Suppressor macrophage treated with lipopolysaccharide for 1 hour (primary cell): ENCODE measurements around the gene FADS1.

Experiments
- DNase-seq, 3 donors: peaks; one replicate each; pipeline ENCODE4 v3.0.0-alpha.2; 2020 to 2022

FADS1 gene

GRCh38 chr11:61820174-61820573 is 3.4 kb upstream of the FADS1 start:
- peak in 2 of 3 donors; percentile 22 for DNase-seq

- DNase-seq = no peak
Measured at GRCh38 chr11:61817471-61818202, 834 bp upstream of the FADS1 start.

DNA sequence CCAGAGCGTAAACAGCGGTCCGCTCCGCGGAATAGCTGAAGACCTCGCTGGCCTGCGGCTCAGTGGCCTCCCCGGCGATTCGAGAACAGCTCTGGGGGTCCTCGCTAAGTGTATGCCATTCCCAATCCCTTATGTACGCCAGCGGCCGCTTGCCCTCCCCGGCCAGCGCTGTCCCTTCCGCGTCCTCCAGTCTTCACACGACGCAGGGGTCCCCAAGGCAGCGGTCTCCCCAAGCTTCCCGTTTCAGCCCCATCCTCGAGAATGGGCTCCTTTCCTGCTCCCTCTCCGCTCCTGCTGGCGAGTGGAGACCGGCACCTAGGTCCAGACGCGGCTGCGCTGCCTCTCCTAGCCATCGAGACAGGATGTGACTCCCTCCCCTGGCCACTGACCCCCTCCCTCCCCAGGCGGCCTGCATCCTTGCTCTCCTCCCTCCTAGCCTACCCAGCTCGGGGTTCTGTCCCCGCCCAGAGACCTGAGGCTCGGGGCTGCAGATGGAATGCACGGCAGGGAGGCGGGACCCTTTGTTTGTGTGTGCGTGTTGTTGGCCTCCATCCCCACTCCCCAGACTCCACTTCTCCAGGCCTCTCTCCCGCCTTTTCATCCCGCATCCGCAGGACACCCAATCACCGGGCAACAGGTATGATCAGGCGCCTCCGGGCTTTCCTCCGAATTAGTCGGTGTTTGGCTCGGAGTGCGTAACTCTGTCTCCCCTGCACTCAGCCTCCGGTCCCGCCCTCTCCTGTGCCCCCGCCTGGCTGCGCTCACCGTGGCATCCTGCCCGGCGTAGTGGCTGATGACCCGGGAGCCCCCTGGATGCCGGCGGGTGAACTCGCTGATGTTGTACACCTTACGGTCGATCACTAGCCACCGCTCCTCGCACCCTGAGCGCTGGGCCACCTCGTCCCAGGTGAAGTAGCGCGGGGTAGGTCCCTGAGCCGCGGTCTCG is 740 bp downstream of the FADS1 start:
- peak; percentile 33 to 64 (median 47) for DNase-seq

- DNase-seq = peak; percentile 99
Measured at GRCh38 chr11:61814958-61815789, 1.6 kb downstream of the FADS1 start.

DNA sequence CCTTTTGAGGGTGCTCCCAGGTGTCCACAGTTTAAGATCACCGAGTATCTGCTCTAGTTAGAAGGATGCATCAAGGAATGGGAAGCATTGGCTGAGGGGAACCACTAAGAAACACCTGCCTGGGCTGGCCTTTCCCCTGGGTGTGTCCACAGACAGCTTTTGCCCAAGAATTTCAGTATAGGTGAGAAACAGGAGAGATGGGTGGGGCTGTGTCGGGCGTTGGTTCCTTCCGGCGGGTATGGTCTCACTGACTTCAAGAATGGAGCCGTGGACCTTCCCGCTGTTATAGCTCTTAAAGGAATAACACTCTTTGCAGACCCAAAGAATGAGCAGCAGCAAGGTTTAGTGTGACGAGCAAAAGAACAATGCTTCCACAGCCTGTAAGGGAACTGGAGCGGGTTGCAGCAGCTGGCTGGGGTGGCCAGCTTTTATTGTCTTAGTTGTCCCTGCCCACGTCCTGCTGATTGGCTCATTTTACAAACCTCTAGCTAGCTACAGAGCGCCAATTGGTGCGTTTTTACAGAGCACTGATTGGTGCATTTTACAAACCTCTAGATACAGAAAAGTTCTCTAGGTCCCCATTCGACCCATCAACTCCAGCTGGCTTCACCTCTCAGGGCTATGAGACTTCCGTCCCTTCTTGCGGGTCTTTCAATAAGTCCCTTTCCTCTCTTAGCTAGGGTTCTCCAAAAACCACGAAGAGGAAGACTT is 2.4 kb downstream of the FADS1 start:
- peak; percentile 59 to 64 (median 63) for DNase-seq

GRCh38 chr11:61812736-61813411 is 3.9 kb downstream of the FADS1 start:
- DNase-seq = no peak

DNA sequence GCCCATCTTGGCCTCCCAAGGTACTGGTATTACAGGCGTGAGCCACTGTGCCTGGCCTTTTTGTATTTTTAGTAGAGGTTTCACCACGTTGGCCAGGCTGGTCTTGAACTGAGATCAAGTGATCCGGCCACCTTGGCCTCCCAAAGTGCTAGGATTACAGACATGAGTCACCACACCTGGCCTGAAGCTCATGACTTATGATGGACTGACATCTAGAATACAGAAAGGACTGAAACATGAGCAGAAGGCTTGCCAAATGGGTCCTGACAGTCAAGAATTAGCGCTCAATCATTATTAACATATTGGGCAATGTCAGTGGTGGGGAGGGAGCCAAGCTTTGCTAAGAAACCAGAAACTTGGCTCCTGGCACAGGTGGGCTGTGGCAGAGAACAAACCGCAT is 5.0 kb downstream of the FADS1 start:
- no peak for DNase-seq

- DNase-seq = no peak
Measured at GRCh38 chr11:61810671-61811175, 6.1 kb downstream of the FADS1 start.

DNA sequence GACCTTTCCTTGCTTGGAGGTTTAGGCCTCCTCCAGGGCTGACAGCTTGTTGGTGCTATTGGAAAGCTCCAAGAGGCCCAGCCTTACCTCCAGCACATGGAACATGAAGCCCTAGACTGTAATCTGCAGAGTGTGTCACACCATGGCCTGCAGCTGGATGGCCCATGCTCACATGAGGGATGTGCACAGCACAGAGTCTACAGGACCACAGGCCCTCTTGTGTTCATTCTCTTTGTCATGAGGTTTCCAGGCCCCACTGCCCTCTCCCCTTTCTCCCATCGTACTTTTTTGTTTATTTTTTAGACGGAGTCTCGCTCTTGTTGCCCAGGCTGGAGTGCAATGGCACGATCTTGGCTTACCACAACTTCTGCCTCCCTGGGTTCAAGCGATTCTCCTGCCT is 10.0 kb downstream of the FADS1 start:
- no peak for DNase-seq

DNA sequence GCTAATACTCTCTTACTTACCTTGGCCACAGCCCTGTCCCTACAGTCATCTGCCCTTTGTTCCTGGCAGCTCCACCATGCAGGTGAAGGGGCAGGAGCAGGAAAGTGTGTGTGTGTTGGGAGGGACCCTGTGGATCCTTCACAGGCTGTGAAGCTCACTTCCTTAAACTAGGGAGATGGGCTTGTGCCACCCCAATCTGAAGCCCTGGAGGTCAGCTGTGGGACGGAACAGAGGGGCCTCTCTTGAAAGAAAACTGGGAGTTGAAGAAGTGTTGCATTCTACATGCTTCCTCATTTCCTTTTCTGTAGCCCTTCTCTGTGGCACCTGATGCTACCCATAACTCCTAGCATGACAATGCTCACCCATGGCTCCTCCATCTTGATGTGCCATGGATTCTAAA is 11.7 kb downstream of the FADS1 start:
- no peak for DNase-seq

GRCh38 chr11:61803889-61804647 is 12.7 kb downstream of the FADS1 start:
- no peak for DNase-seq

GRCh38 chr11:61802605-61803004 is 14.2 kb downstream of the FADS1 start:
- DNase-seq = no peak

DNA sequence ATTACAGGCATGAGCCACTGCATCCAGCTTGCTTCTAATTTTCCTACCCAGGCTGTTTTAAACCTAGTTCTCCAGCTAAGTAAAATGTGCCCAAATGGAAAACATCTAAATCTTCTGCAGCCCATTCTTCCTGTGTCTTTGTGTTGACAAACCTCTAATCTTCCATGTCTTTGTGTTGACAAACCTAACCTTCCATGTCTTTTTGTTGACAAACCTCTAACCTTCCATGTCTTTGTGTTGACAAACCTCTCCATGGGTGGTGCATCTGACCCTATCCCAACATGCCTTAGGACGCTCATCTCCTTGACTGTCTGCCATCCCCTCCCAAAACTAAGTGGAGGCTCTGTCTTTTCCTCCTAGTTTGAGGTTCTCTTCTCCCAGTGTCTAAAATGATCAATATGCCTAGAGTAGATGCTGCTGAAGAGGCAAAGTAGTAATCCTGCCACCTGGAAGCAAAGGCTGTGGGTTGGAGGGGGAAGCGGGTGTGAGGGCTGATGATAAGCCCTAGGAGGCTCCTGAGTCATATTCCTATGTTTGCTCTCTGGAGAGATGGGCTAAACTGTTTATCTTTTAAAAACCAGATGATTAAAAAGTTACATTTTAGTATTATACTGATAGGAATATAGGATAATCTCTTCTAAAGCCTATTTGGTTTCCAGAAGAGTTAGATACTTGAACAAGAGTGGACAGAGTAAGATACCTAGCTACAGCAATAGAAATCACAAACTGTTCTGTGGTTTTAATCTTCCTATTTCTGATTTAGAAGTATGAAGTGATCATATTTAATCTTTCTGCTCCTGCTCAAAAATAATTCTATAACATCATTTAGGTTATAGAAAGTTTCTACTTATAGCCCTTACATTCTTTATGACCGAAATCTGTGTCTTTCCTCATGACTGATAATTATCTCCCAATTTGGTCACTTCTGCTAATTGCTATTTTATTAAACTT is 16.2 kb downstream of the FADS1 start:
- no peak for DNase-seq

- no peak for DNase-seq
Measured at GRCh38 chr11:61799665-61800284, 17.0 kb downstream of the FADS1 start.

DNA sequence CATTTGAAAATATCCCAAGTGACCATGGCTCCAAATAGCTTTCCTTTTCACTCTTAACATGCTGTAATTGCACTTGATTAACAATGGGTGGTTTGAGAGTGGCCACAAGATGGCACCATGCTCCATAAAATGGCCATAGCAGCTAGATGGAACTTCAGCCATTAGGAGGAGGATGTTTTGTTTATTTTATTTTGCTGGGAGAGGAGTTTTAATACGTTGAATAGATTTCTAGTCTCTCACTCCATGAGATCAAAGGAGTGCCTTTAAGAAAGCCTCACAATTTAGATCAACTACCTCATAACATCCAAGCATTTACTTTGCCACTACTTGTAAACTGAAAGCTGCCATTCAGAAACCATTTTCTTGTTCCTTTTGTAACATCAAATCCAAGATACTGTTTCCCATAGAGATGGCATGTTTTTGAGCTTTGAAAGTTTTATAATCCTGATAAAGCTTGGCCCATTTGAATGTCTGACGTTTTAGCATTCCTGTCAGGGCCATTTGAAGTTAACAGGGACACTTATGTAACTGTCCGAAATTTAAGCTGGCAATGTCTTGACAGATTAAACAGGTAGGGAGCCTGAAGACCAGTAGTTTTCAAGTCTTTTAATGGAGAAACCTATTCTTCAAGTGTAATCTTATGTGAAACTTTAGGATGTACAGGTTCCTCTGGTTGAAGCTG is 19.4 kb downstream of the FADS1 start:
- DNase-seq = peak; percentile 82 to 88 (median 88)

DNA sequence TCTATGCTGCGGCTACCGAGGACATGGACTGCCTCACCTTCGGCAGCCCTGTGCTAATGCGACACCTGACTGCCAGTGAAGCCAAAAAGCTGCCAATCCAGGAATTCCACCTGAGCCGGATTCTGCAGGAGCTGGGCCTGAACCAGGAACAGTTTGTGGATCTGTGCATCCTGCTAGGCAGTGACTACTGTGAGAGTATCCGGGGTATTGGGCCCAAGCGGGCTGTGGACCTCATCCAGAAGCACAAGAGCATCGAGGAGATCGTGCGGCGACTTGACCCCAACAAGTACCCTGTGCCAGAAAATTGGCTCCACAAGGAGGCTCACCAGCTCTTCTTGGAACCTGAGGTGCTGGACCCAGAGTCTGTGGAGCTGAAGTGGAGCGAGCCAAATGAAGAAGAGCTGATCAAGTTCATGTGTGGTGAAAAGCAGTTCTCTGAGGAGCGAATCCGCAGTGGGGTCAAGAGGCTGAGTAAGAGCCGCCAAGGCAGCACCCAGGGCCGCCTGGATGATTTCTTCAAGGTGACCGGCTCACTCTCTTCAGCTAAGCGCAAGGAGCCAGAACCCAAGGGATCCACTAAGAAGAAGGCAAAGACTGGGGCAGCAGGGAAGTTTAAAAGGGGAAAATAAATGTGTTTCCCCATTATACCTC is 20.8 kb downstream of the FADS1 start:
- DNase-seq = no peak

- DNase-seq = no peak
Measured at GRCh38 chr11:61795459-61795858, 21.3 kb downstream of the FADS1 start.

DNA sequence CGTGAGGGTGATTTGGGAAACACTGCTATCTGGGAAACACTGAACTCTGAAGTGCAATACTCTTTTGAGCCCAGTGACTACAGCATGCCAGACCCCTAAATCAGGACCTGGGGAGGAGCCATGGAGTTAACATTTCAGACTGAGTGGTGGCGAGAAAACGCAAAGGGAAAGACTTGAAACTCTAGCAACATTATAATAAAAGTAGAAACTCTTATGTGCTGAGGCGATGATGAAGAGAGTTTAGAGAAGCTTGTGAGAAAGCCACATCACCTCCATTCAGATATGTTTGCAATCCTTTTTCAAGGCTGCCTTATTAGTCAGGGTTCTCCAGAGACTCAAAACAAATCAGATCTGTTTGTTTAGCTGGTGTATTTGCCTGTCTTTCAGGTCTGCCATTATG is 22.2 kb downstream of the FADS1 start:
- DNase-seq = no peak
